HEK293 (cell line): ENCODE results near the gene NMNAT2.

ENCODE experiments used
- CTCF ChIA-PET: fragments of 350-600 bp; formaldehyde crosslinking; extraction: SDS; loops from one replicate; lab custom pipeline; 2021; ENCODE audit warnings: antibody characterized with exemption; lab: Yijun Ruan, JAX
- POLR2A ChIA-PET: fragments of 300-600 bp; formaldehyde crosslinking; extraction: SDS; loops from one replicate; lab custom pipeline; 2020; ENCODE audit warnings: antibody characterized with exemption, inconsistent platforms; lab: Yijun Ruan, JAX
- H3K27ac ChIP-seq: fragments of 200-500 bp; sonication (Bioruptor generic); 2 replicates; pipeline ENCODE4 v1.5.1; 2014; ENCODE audit warnings: low read depth, low read length, control low read depth, inconsistent platforms; ENCODE audit errors: extremely low read depth
- H3K36me3 ChIP-seq, 2 experiments: fragments of 200-500 bp in 1 of 2; sonication (Bioruptor generic) in 1 of 2; 1 replicate in 1 of 2; 2 replicates in 1 of 2; pipeline ENCODE4 v1.5.1; 2014 to 2017; ENCODE audit warnings: inconsistent platforms in 2 of 2, low read length in 2 of 2; ENCODE audit not compliant: control insufficient read depth in 2 of 2, insufficient read depth in 1 of 2
- H3K4me1 ChIP-seq: fragments of 200-500 bp; sonication (Bioruptor generic); 2 replicates; pipeline ENCODE4 v1.5.1; 2014; ENCODE audit warnings: mild to moderate bottlenecking, low read length, inconsistent platforms; ENCODE audit not compliant: control insufficient read depth, insufficient read depth
- H3K4me3 ChIP-seq: 2 replicates; pipeline ENCODE4 v1.5.1; 2011; ENCODE audit warnings: low read depth, mild to moderate bottlenecking, control low read depth, low read length, moderate library complexity
- H3K9me3 ChIP-seq: fragments of 200-500 bp; sonication (Bioruptor generic); 2 replicates; pipeline ENCODE4 v1.5.1; 2014; ENCODE audit warnings: low read depth, low read length, inconsistent platforms; ENCODE audit not compliant: control insufficient read depth, insufficient read depth
- FEZF1 ChIP-seq: fragments of 450-650 bp; formaldehyde crosslinking; IDR thresholded peaks from 2 replicates; pipeline ENCODE4 v1.5.1; 2016; ENCODE audit warnings: missing biosample characterization, missing genetic modification characterization
- GLI4 ChIP-seq: fragments of 450-650 bp; formaldehyde crosslinking; IDR thresholded peaks from 2 replicates; pipeline ENCODE4 v1.5.1; 2016; ENCODE audit warnings: missing biosample characterization, missing genetic modification characterization
- MYNN ChIP-seq: fragments of 450-650 bp; formaldehyde crosslinking; IDR thresholded peaks from 2 replicates; pipeline ENCODE4 v1.5.1; 2016; ENCODE audit warnings: missing biosample characterization, missing genetic modification characterization, borderline replicate concordance
- SP2 ChIP-seq: fragments of 450-650 bp; formaldehyde crosslinking; IDR thresholded peaks from 2 replicates; pipeline ENCODE4 v1.5.1; 2016; ENCODE audit warnings: missing biosample characterization, missing genetic modification characterization
- YY2 ChIP-seq: fragments of 450-650 bp; formaldehyde crosslinking; IDR thresholded peaks from 2 replicates; pipeline ENCODE4 v1.5.1; 2016; ENCODE audit warnings: missing biosample characterization, missing genetic modification characterization
- ZFP69B ChIP-seq: fragments of 450-650 bp; formaldehyde crosslinking; IDR thresholded peaks from 2 replicates; pipeline ENCODE4 v1.5.1; 2016; ENCODE audit warnings: missing biosample characterization, missing genetic modification characterization
- ZNF184 ChIP-seq: fragments of 450-650 bp; IDR thresholded peaks from 2 replicates; pipeline ENCODE4 v1.5.1; 2018; ENCODE audit warnings: missing biosample characterization, mild to moderate bottlenecking, missing genetic modification characterization
- ZNF221 ChIP-seq: fragments of 450-650 bp; formaldehyde crosslinking; IDR thresholded peaks from 2 replicates; pipeline ENCODE4 v1.5.1; 2017; ENCODE audit warnings: missing biosample characterization, missing genetic modification characterization, borderline replicate concordance
- ZNF394 ChIP-seq: fragments of 450-650 bp; formaldehyde crosslinking; IDR thresholded peaks from 2 replicates; pipeline ENCODE4 v1.5.1; 2016; ENCODE audit warnings: missing biosample characterization, missing genetic modification characterization, mild to moderate bottlenecking, moderate library complexity, borderline replicate concordance
- ZNF423 ChIP-seq: fragments of 450-650 bp; formaldehyde crosslinking; IDR thresholded peaks from 2 replicates; pipeline ENCODE4 v1.5.1; 2016; ENCODE audit warnings: missing biosample characterization, missing genetic modification characterization
- ZNF510 ChIP-seq: fragments of 450-650 bp; formaldehyde crosslinking; IDR thresholded peaks from 2 replicates; pipeline ENCODE4 v1.5.1; 2018; ENCODE audit warnings: mild to moderate bottlenecking, missing genetic modification characterization, missing biosample characterization; ENCODE audit not compliant: insufficient replicate concordance
- ZNF549 ChIP-seq: fragments of 450-650 bp; IDR thresholded peaks from 2 replicates; pipeline ENCODE4 v1.5.1; 2018; ENCODE audit warnings: missing biosample characterization, missing genetic modification characterization, mild to moderate bottlenecking, inconsistent platforms, moderate library complexity
- ZNF561 ChIP-seq: fragments of 450-650 bp; IDR thresholded peaks from 2 replicates; pipeline ENCODE4 v1.5.1; 2018; ENCODE audit warnings: missing biosample characterization, missing genetic modification characterization, borderline replicate concordance
- ZNF600 ChIP-seq: fragments of 450-650 bp; formaldehyde crosslinking; IDR thresholded peaks from 2 replicates; pipeline ENCODE4 v1.5.1; 2016; ENCODE audit warnings: missing biosample characterization, missing genetic modification characterization
- ZNF610 ChIP-seq: fragments of 450-650 bp; formaldehyde crosslinking; IDR thresholded peaks from 2 replicates; pipeline ENCODE4 v1.5.1; 2016; ENCODE audit warnings: missing biosample characterization, missing genetic modification characterization, borderline replicate concordance
- ZNF626 ChIP-seq: fragments of 450-650 bp; sonication (Bioruptor Pico); formaldehyde crosslinking; IDR thresholded peaks from 2 replicates; pipeline ENCODE4 v1.5.1; 2018; ENCODE audit warnings: missing biosample characterization, missing genetic modification characterization, inconsistent platforms
- TF ChIP-seq, protein P1 (sequence below): fragments of 450-650 bp; formaldehyde crosslinking; IDR thresholded peaks from 2 replicates; pipeline ENCODE4 v1.5.1; 2016; ENCODE audit warnings: missing biosample characterization, missing genetic modification characterization
- TF ChIP-seq, protein P2 (sequence below): fragments of 450-650 bp; formaldehyde crosslinking; IDR thresholded peaks from 2 replicates; pipeline ENCODE4 v1.5.1; 2016; ENCODE audit warnings: missing biosample characterization, missing genetic modification characterization, borderline replicate concordance
- TF ChIP-seq, protein P3 (sequence below): fragments of 450-650 bp; formaldehyde crosslinking; IDR thresholded peaks from 2 replicates; pipeline ENCODE4 v1.5.1; 2017; ENCODE audit warnings: missing biosample characterization, missing genetic modification characterization
- TF ChIP-seq, protein P4 (sequence below): fragments of 450-650 bp; formaldehyde crosslinking; IDR thresholded peaks from 2 replicates; pipeline ENCODE4 v1.5.1; 2017; ENCODE audit warnings: missing biosample characterization, missing genetic modification characterization
- TF ChIP-seq, protein P5 (sequence below): fragments of 450-650 bp; formaldehyde crosslinking; IDR thresholded peaks from 2 replicates; pipeline ENCODE4 v1.5.1; 2016; ENCODE audit warnings: missing biosample characterization, missing genetic modification characterization
- TF ChIP-seq, protein P6 (sequence below): fragments of 450-650 bp; IDR thresholded peaks from 2 replicates; pipeline ENCODE4 v1.5.1; 2018; ENCODE audit warnings: missing biosample characterization, mild to moderate bottlenecking, missing genetic modification characterization

Gene NMNAT2

DNA sequence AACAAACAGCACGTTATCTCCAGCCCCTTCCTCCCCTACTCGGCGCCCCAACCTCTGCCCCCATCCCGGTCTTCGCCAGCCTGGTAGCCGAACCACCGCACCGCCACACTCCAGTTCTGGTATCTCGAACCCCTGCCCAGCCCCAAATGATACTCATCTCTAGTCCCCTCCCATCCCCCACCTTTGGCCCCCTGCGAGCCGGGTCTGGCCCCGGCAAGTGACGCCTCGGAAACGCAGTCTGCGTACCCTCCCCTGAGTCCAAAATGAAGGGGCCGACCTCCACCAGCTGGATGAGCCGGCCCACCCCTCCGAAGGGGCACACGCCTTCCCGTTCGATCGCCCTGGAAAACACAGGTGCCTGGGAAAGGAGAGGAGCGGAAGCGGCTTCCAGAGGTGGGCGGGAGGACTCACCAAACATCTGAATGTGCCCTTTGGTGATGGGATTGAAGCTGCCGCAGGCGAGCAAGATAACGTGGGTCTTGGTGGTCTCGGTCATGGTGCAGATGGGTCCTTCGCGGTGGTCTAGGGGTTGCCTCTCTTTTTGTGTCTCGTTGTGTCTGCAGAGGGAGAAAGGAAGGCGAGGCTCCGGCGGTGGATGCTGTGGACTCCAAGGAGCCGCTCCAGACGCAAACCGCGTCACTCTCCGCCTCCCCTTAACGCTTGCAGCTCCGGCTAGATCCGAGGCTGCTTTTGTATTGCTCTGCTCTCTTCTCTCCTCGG, at the start of gene NMNAT2:
NMNAT2 (minus strand) TSS at position 609 of the 720 bp plus-strand sequence; CDS start at position 496, 113 bp downstream.
- Histone ChIP-seq H3K36me3 (no peaks in the 10 kb centered on the region), H3K4me1 (no peaks in the 10 kb centered on the region; the same call in 1 of the 2 replicates), H3K9me3 (no peaks in the 10 kb centered on the region), H3K4me3 (peak within 1 kb of the TSS; percentile 40), H3K27ac (no peak within 1 kb of the TSS)
- ChIA-PET POLR2A (no interaction called here), CTCF (no interaction called here)
- TF ChIP-seq, protein P1, sequence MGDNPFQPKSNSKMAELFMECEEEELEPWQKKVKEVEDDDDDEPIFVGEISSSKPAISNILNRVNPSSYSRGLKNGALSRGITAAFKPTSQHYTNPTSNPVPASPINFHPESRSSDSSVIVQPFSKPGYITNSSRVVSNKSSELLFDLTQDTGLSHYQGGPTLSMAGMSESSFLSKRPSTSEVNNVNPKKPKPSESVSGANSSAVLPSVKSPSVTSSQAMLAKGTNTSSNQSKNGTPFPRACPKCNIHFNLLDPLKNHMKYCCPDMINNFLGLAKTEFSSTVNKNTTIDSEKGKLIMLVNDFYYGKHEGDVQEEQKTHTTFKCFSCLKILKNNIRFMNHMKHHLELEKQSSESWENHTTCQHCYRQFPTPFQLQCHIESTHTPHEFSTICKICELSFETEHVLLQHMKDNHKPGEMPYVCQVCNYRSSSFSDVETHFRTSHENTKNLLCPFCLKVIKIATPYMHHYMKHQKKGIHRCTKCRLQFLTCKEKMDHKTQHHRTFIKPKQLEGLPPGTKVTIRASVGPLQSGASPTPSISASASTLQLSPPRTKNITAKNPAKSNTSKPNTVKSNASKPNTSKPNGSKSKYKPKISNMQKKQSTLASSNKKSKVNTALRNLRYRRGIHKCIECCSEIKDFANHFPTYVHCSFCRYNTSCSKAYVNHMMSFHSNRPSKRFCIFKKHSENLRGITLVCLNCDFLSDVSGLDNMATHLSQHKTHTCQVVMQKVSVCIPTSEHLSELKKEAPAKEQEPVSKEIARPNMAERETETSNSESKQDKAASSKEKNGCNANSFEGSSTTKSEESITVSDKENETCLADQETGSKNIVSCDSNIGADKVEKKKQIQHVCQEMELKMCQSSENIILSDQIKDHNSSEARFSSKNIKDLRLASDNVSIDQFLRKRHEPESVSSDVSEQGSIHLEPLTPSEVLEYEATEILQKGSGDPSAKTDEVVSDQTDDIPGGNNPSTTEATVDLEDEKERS (tag by site-specific recombination) = no peak
- TF ChIP-seq ZNF610 (tag by site-specific recombination) = peak; percentile 51; the same call in 1 of the 2 replicates
- no peak for TF ChIP-seq ZNF626 (tag by site-specific recombination)
- 0 out of 2 replicates have a peak, but pooled peaks have one; percentile 25 for TF ChIP-seq MYNN (tag by site-specific recombination)
- TF ChIP-seq, protein P2, sequence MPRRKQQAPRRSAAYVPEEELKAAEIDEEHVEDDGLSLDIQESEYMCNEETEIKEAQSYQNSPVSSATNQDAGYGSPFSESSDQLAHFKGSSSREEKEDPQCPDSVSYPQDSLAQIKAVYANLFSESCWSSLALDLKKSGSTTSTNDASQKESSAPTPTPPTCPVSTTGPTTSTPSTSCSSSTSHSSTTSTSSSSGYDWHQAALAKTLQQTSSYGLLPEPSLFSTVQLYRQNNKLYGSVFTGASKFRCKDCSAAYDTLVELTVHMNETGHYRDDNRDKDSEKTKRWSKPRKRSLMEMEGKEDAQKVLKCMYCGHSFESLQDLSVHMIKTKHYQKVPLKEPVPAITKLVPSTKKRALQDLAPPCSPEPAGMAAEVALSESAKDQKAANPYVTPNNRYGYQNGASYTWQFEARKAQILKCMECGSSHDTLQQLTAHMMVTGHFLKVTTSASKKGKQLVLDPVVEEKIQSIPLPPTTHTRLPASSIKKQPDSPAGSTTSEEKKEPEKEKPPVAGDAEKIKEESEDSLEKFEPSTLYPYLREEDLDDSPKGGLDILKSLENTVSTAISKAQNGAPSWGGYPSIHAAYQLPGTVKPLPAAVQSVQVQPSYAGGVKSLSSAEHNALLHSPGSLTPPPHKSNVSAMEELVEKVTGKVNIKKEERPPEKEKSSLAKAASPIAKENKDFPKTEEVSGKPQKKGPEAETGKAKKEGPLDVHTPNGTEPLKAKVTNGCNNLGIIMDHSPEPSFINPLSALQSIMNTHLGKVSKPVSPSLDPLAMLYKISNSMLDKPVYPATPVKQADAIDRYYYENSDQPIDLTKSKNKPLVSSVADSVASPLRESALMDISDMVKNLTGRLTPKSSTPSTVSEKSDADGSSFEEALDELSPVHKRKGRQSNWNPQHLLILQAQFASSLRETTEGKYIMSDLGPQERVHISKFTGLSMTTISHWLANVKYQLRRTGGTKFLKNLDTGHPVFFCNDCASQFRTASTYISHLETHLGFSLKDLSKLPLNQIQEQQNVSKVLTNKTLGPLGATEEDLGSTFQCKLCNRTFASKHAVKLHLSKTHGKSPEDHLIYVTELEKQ (tag by site-specific recombination) = no peak
- no peak for TF ChIP-seq ZNF423
- TF ChIP-seq GLI4 = no peak
- TF ChIP-seq, protein P3, sequence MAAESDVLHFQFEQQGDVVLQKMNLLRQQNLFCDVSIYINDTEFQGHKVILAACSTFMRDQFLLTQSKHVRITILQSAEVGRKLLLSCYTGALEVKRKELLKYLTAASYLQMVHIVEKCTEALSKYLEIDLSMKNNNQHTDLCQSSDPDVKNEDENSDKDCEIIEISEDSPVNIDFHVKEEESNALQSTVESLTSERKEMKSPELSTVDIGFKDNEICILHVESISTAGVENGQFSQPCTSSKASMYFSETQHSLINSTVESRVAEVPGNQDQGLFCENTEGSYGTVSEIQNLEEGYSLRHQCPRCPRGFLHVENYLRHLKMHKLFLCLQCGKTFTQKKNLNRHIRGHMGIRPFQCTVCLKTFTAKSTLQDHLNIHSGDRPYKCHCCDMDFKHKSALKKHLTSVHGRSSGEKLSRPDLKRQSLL (tag by site-specific recombination) = no peak
- peak; percentile 23; the same call in 1 of the 2 replicates for TF ChIP-seq ZNF394
- TF ChIP-seq YY2 = no peak
- TF ChIP-seq, protein P4, sequence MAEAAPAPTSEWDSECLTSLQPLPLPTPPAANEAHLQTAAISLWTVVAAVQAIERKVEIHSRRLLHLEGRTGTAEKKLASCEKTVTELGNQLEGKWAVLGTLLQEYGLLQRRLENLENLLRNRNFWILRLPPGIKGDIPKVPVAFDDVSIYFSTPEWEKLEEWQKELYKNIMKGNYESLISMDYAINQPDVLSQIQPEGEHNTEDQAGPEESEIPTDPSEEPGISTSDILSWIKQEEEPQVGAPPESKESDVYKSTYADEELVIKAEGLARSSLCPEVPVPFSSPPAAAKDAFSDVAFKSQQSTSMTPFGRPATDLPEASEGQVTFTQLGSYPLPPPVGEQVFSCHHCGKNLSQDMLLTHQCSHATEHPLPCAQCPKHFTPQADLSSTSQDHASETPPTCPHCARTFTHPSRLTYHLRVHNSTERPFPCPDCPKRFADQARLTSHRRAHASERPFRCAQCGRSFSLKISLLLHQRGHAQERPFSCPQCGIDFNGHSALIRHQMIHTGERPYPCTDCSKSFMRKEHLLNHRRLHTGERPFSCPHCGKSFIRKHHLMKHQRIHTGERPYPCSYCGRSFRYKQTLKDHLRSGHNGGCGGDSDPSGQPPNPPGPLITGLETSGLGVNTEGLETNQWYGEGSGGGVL = peak; percentile 75
- no peak for TF ChIP-seq ZFP69B (tag by site-specific recombination)
- TF ChIP-seq, protein P5, sequence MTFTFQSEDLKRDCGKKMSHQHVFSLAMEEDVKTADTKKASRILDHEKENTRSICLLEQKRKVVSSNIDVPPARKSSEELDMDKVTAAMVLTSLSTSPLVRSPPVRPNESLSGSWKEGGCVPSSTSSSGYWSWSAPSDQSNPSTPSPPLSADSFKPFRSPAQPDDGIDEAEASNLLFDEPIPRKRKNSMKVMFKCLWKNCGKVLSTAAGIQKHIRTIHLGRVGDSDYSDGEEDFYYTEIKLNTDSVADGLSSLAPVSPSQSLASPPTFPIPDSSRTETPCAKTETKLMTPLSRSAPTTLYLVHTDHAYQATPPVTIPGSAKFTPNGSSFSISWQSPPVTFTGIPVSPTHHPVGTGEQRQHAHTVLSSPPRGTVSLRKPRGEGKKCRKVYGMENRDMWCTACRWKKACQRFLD (tag by site-specific recombination) = no peak
- peak; percentile 93 for TF ChIP-seq ZNF600 (tag by site-specific recombination)
- peak; percentile 76 for TF ChIP-seq SP2 (tag by site-specific recombination)
- TF ChIP-seq ZNF549 = no peak
- TF ChIP-seq ZNF221 (tag by site-specific recombination) = no peak
- 0 out of 2 replicates have a peak, but pooled peaks have one; percentile 54 for TF ChIP-seq ZNF561
- TF ChIP-seq ZNF510 (tag by site-specific recombination) = no peak
- TF ChIP-seq ZNF184 = no peak
- TF ChIP-seq, protein P6, sequence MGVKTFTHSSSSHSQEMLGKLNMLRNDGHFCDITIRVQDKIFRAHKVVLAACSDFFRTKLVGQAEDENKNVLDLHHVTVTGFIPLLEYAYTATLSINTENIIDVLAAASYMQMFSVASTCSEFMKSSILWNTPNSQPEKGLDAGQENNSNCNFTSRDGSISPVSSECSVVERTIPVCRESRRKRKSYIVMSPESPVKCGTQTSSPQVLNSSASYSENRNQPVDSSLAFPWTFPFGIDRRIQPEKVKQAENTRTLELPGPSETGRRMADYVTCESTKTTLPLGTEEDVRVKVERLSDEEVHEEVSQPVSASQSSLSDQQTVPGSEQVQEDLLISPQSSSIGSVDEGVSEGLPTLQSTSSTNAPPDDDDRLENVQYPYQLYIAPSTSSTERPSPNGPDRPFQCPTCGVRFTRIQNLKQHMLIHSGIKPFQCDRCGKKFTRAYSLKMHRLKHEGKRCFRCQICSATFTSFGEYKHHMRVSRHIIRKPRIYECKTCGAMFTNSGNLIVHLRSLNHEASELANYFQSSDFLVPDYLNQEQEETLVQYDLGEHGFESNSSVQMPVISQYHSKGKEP = no peak
- TF ChIP-seq FEZF1 (tag by site-specific recombination) = no peak
